Cardiac septum (tissue), 1 donor: Measurements from ENCODE around the gene WFS1. TPM values are rescaled to one million over a fixed set of nuclear protein-coding genes. Genes with fewer than 3 reads are reported as not detected.

Experiments used
- DNase-seq: peaks from one replicate; pipeline ENCODE4 v3.0.0-alpha.2; 2020; ENCODE audit warnings: low spot score
- intact Hi-C: fragments of 100-400 bp; cut with DNase I; formaldehyde crosslinking; loops from one replicate; pipeline ENCODE4 v1.14.0; 2022
- total RNA-seq: library from RNA; stranded (reverse); fragmentation: NEBNext Ultra II Directional; extraction: Animal tissue kit (Norgen Biotek cat#: 25700); gene quantifications from one replicate; pipeline ENCODE4 v1.2.1, GENCODE V29; 2021
- donor health status: DM: no; HTN: no; CAD: no.

WFS1 gene
- total RNA-seq, 1 donor from 2014 or later, result 48.4 TPM

- DNase-seq, result peak; percentile 59
- intact Hi-C loops, result no loop called here
Observed at GRCh38 chr4:6232836-6233785, 36.5 kb upstream of the WFS1 start.

GRCh38 chr4:6233929-6234328 is 35.7 kb upstream of the WFS1 start:
- intact Hi-C loops, result no loop called here
- peak; percentile 33 for DNase-seq

DNA sequence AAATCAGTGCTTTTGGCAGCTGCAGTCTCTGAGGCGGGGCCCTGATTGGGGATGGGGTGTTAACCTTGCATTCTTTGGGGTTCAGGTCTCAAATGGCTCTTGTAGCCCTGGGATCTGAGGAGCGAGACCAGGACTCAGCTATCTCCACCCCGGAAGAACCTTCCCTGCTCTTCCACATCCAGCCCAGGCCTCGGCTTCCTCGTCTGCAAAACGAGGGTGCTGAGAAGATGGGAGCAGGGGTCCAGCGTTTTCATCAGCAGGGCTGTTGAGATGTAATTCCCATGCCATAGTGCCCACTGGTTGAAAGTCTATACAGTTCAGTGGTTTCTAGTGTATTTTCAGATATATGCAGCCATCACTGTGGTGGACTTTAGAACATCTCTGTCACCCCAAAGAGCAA is 34.6 kb upstream of the WFS1 start:
- peak; percentile 26 for DNase-seq
- intact Hi-C loops, result no loop called here

- intact Hi-C loops, result no loop called here
Observed at GRCh38 chr4:6235901-6236640, 33.6 kb upstream of the WFS1 start.

GRCh38 chr4:6236816-6237390 is 32.7 kb upstream of the WFS1 start:
- DNase-seq, result peak; percentile 59

More at GRCh38 chr4:6235901-6236640, 33.6 kb upstream of the WFS1 start:
- DNase-seq, result no peak

GRCh38 chr4:6239486-6239885 is 30.2 kb upstream of the WFS1 start:
- peak; percentile 61 for DNase-seq
- intact Hi-C loops, result no loop called here

More at GRCh38 chr4:6236816-6237390, 32.7 kb upstream of the WFS1 start:
- intact Hi-C loops, result no loop called here

DNA sequence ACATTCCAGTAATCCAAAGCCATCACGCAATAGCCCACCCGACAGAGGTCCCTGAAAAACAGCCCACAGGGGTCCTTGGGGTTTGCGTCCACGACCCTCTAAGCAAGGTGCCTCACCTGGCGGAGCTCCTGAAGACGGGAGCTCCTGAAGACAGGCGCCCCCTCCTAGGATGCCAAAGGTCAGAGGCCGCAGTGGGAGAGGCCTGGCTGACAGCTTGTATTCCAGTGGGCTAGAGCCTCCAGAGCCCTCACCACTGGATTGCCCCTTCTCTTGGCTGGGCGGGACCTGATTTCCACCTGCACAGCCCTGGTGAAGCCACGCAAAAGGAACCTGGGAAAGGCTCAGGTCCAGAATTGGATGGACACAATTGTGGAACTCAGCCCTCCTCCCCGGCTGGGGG is 29.7 kb upstream of the WFS1 start:
- peak; percentile 57 for DNase-seq
- intact Hi-C loops, result no loop called here

DNA sequence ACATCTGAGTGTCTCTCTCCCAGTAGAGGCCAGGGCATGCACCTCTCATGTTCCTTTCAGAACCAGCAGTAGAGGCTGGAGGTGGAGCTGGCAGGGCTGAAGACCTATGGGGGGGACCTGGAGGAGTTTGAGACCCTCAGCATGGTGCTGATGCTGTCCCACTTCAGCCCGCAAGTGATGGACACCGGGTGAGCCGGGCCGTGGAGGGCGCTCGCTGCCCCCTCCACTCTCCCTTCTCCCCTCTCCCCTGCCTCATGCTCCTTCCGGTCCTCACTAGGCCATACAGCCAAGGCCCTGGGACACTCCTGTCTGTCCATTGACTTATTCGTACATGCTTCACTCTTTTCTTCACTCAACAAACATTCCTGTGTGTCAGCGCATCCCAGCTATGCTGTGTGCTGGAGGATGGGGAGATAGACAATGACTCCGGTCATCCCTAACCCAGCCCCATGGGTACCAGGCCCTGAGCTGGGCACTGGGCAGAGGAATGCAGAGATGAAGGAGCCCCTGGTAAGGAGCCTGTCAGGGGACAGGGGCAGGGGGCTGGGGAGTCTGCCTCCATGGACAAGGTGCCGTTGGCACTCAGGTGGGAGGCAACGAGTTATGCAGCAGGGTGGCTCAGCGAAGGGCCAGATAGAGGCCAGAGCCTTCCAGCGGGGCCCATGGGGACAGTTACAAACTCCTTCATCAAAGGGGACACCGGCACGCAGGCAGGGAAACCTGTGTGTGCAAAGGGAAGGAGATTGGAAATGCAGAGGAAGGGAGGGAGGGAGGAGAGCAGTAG is 28.4 kb upstream of the WFS1 start:
- peak; percentile 68 for DNase-seq
- intact Hi-C loops, result no loop called here

DNA sequence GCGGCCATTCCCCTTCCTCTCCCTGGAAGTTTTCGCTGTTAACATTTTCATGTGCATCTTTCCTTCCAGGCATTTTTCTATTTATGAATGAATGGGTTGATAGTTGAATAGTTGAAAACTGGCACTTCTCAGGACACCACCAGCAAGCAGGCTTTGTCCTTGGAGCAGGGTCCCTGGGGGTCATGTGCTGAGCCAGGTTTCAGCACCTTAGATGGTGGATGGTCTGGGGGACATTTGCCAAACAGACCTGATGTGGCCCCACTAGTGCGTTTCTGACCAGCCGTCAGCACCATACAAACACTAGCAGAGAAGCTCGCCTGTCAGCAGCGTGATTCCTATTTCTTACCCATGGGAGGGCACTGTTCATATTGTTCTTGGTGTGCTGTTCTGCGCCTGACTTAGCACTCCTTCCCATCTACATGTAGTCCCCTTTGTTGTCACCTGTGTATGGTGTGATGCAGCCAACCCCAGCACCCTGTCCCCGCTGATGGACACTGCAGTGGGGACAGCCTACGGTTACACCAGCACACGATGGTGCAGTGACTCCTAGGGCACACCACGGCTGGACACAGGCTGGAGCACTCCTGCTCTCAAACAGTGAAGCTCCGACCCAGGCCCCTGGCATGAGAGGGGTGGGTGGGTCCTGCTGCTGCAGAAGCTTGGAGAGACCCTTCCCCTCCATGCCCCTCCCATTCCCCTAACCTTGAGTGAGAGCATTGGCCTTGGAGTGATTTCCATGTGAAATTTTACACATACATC is 27.2 kb upstream of the WFS1 start:
- DNase-seq, result peak; percentile 61
- intact Hi-C loops, result no loop called here

GRCh38 chr4:6245246-6246169 is 24.1 kb upstream of the WFS1 start:
- no peak for DNase-seq
- intact Hi-C loops, result no loop called here

GRCh38 chr4:6246170-6246634 is 23.4 kb upstream of the WFS1 start:
- intact Hi-C loops, result no loop called here
- no peak for DNase-seq

GRCh38 chr4:6248394-6248793 is 21.3 kb upstream of the WFS1 start:
- no peak for DNase-seq
- intact Hi-C loops, result no loop called here

DNA sequence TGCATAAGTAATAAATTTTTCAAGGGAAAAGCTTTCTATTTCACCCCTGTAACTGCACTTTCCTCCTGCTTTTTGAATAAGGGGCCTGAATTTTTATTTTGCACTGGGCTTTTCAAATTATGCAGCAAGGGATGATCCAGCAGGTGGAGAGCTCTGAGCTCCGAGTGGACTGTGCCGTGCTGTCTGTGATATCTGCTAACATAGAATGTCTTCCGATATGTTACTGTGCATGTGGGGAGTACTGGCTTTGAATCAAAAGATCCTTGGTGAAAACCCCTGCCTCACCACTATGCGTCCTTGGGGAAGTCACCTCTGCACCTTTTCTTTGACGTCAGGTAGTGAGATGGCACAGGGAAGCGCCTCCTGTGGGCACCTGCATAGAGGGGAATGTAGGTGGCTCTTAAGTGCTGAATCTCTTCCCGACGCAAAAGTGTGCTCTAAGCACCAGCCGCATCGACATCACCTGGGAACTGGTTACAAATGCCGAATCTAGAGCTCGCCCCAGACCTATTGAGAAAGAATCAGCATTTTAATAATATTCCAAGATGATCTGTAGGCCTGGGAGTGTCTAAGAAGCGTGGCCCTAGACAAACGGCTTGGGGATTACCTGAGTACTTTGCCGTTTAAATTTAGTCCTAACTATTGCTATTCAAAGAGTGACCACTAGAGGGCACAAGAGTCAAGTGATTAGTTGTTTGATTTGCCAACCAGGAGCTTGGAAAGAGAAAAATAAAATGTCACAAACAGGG is 19.2 kb upstream of the WFS1 start:
- intact Hi-C loops, result loop anchor here (1.0 kb wide), 1 partner anchor 77 kb away; no protein-coding TSS in a partner anchor
- DNase-seq, result no peak

- DNase-seq, result no peak
- intact Hi-C loops, result loop anchor here (1.0 kb wide), 1 partner anchor 76 kb away; no protein-coding TSS in a partner anchor
Observed at GRCh38 chr4:6250984-6251295, 18.7 kb upstream of the WFS1 start.

DNA sequence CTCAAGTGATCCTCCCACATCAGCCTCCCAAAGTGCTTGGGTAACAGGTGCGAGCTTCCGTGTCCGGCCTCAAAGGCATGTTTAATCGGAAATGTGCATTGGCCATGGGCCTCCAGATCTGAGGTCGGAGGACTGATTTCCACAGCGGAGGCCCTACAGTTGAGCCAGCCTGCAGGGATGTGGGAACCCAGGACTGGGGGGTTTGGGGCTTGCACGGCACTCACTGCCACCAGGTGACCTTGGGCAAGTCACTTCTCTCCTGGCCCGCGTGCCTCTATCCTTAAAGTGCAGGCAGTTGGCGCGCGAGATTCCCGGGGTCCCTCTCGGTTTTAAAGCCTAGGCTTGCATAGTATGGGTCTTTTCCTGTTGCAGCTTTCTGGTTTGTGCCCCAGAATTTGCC is 18.3 kb upstream of the WFS1 start:
- intact Hi-C loops, result no loop called here
- no peak for DNase-seq

- DNase-seq, result no peak
- intact Hi-C loops, result no loop called here
Observed at GRCh38 chr4:6252051-6252450, 17.6 kb upstream of the WFS1 start.

DNA sequence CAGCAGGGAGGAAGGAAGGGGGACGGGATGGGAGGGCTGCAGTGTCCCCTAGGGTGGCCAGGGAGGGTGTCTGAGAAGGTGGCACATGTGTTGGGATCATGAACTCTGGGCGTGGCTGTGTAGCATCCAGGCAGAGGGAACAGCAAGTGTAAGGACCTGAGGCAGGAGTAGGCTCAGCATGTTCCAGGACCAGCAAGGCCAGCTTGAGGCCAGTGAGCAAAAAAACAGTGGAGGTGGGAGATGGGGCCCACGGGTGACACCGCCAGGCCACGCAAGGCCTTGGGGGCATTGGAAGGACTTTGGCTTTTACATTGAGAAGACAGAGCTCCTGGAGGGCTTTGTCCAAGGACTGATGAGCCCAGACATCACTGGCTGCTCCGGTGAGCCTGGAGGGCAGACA is 16.5 kb upstream of the WFS1 start:
- intact Hi-C loops, result no loop called here
- DNase-seq, result no peak
